K562 (cell line): ENCODE measurements around the gene PSMD8. TPM values are rescaled to one million over a fixed set of nuclear protein-coding genes. Genes with fewer than 3 reads are reported as not detected.

Experiments
- ATAC-seq: fragments of 200-7000 bp; cut with Tn5 transposase; 3 replicates; pipeline ENCODE4 v1.9.1; 2020; ENCODE audit warnings: moderate library complexity
- BruUV-seq: library from RNA; stranded (reverse); fragments of 400-500 nt; replicated peaks from 2 replicates; lab custom pipeline; 2021; lab: Mats Ljungman, UMichigan
- CTCF ChIA-PET: fragments of 300-600 bp; formaldehyde crosslinking; extraction: SDS; loops from one replicate; lab custom pipeline; 2021; ENCODE audit warnings: low intra/inter-chr PET ratio; lab: Yijun Ruan, JAX
- POLR2A ChIA-PET: fragments of 300-600, 350-650 bp; sonication (Branson Sonifier 250); formaldehyde crosslinking; extraction: SDS; loops from one replicate; lab custom pipeline; 2021; ENCODE audit warnings: antibody characterized with exemption, inconsistent platforms; lab: Yijun Ruan, JAX
- DNase-seq, 4 experiments: peaks; one replicate each; pipeline versions ENCODE4 v3.0.0 to v3.0.0-alpha.2; 2011 to 2018; ENCODE audit warnings: low spot score in 3 of 4, mixed read lengths in 3 of 4; ENCODE audit errors: extremely low read depth in 1 of 4
- FAIRE-seq: peaks from 2 replicates; lab custom pipeline; 2011; peaks lifted over from hg19 to GRCh38; lab: Jason Lieb, UNC
- H2AFZ ChIP-seq: 2 replicates; pipeline ENCODE4 v1.6.0; 2011; ENCODE audit warnings: low read depth, low read length, control low read depth, inconsistent platforms
- H3K27ac ChIP-seq: fragments of 200-600 bp; 3 replicates; pipeline ENCODE4 v1.8.0; 2011; ENCODE audit warnings: low read depth, mild to moderate bottlenecking, control low read depth, inconsistent platforms, low read length, moderate library complexity, mixed read lengths; ENCODE audit errors: extremely low read depth
- H3K27me3 ChIP-seq, 2 experiments: fragments of 300-600 bp in 1 of 2; 2 replicates in 1 of 2; 3 replicates in 1 of 2; pipeline versions ENCODE4 v1.6.0 to v1.8.0; 2011; ENCODE audit warnings: inconsistent platforms in 2 of 2, low read length in 2 of 2, mild to moderate bottlenecking in 1 of 2, mixed read lengths in 1 of 2, moderate library complexity in 1 of 2; ENCODE audit not compliant: control insufficient read depth in 2 of 2, insufficient read depth in 2 of 2
- H3K36me3 ChIP-seq: fragments of 300-600 bp; 3 replicates; pipeline ENCODE4 v1.8.0; 2011; ENCODE audit warnings: mild to moderate bottlenecking, low read length, inconsistent platforms; ENCODE audit not compliant: control insufficient read depth, insufficient read depth
- H3K4me1 ChIP-seq, 2 experiments: fragments of 200-600 bp in 1 of 2; replicated peaks in 1 of 2; 2 replicates in 1 of 2; 3 replicates in 1 of 2; pipeline versions ENCODE4 v1.5.1 to v1.8.0; 2011; ENCODE audit warnings: inconsistent platforms in 2 of 2, low read length in 2 of 2, mild to moderate bottlenecking in 1 of 2, mixed read lengths in 1 of 2, moderate library complexity in 1 of 2; ENCODE audit not compliant: control insufficient read depth in 2 of 2, insufficient read depth in 2 of 2
- H3K4me2 ChIP-seq: 2 replicates; pipeline ENCODE4 v1.6.1; 2011; ENCODE audit warnings: low read length, control low read depth, inconsistent platforms, mixed read lengths; ENCODE audit not compliant: insufficient read depth
- H3K4me3 ChIP-seq: fragments of 200-600 bp; sonication (generic), shearing (Covaris generic); 2 replicates; pipeline ENCODE4 v1.5.1; 2016; ENCODE audit warnings: control low read depth, inconsistent platforms
- H3K79me2 ChIP-seq: fragments of 200-600 bp; 3 replicates; pipeline ENCODE4 v1.8.0; 2011; ENCODE audit warnings: low read length, inconsistent platforms; ENCODE audit not compliant: control insufficient read depth, insufficient read depth
- H3K9ac ChIP-seq, 2 experiments: 2 replicates each; pipeline versions ENCODE4 v1.6.0 to v1.6.1; 2011; ENCODE audit warnings: low read depth in 2 of 2, low read length in 2 of 2, control low read depth in 1 of 2, inconsistent platforms in 1 of 2, mild to moderate bottlenecking in 1 of 2, mixed read lengths in 1 of 2; ENCODE audit not compliant: insufficient read depth in 1 of 2
- H3K9me1 ChIP-seq: one replicate; pipeline ENCODE4 v1.6.0; 2011; ENCODE audit warnings: inconsistent platforms, mild to moderate bottlenecking, low read length, moderate library complexity; ENCODE audit not compliant: control insufficient read depth, insufficient read depth
- H3K9me3 ChIP-seq: replicated peaks from 2 replicates; pipeline ENCODE4 v1.5.1; 2011; ENCODE audit warnings: low read depth, low read length, inconsistent platforms; ENCODE audit not compliant: control insufficient read depth, insufficient read depth
- H4K20me1 ChIP-seq: replicated peaks from 2 replicates; pipeline ENCODE4 v1.6.1; 2011; ENCODE audit warnings: low read length, inconsistent platforms, mixed read lengths; ENCODE audit not compliant: control insufficient read depth, insufficient read depth
- AFF1 ChIP-seq, 2 experiments: fragments of 450-650 bp; IDR thresholded peaks; 2 replicates each; pipeline ENCODE4 v1.6.1; 2018; ENCODE audit warnings: mild to moderate bottlenecking in 2 of 2, low read depth in 1 of 2; ENCODE audit not compliant: partially characterized antibody in 2 of 2
- BRCA1 ChIP-seq, 2 experiments: fragments of 450-650 bp in 1 of 2; sonication (generic) in 1 of 2; formaldehyde crosslinking in 1 of 2; IDR thresholded peaks; 2 replicates each; pipeline versions ENCODE4 v1.5.0 to v1.6.1; 2017 to 2020; ENCODE audit warnings: mild to moderate bottlenecking in 1 of 2, missing genetic modification reagents in 1 of 2
- CHD1 ChIP-seq: fragments of 200-600 bp; sonication (generic); IDR thresholded peaks from one replicate; pipeline ENCODE4 v1.6.1; 2012; ENCODE audit warnings: mild to moderate bottlenecking, moderate library complexity, low read length, inconsistent platforms
- CHD2 ChIP-seq: IDR thresholded peaks from 2 replicates; pipeline ENCODE4 v1.6.1; 2011; ENCODE audit warnings: low read depth, low read length
- DDX20 ChIP-seq: fragments of 450-650 bp; IDR thresholded peaks from 2 replicates; pipeline ENCODE4 v1.6.1; 2016; ENCODE audit warnings: missing genetic modification characterization, low read depth, mild to moderate bottlenecking, missing compliant biosample characterization, moderate library complexity
- ETV1 ChIP-seq: fragments of 450-650 bp; conservative IDR thresholded peaks from 2 replicates; pipeline ENCODE4 v1.6.1; 2016; ENCODE audit warnings: missing genetic modification characterization, control low read depth, low read depth, missing compliant biosample characterization
- FOSL1 ChIP-seq: fragments of 200-800 bp; sonication (Bioruptor generic); conservative IDR thresholded peaks from 2 replicates; pipeline ENCODE4 v1.6.1; 2016; ENCODE audit warnings: missing genetic modification characterization, missing compliant biosample characterization
- FOXM1 ChIP-seq, 2 experiments: fragments of 450-650 bp in 1 of 2; sonication (generic) in 1 of 2; formaldehyde crosslinking in 1 of 2; IDR thresholded peaks; 2 replicates each; pipeline versions ENCODE4 v1.6.1 to v1.9.0; 2017 to 2022; ENCODE audit warnings: low read depth in 2 of 2, mild to moderate bottlenecking in 2 of 2, missing genetic modification reagents in 1 of 2, moderate library complexity in 1 of 2
- GTF2F1 ChIP-seq: IDR thresholded peaks from 2 replicates; pipeline ENCODE4 v1.6.1; 2011; ENCODE audit warnings: low read depth, low read length, improper control_type of control experiment
- NFE2L1 ChIP-seq: fragments of 450-650 bp; IDR thresholded peaks from 2 replicates; pipeline ENCODE4 v1.6.1; 2016; ENCODE audit warnings: missing genetic modification characterization, low read depth, mild to moderate bottlenecking, missing compliant biosample characterization, moderate library complexity, borderline replicate concordance
- ZNF146 ChIP-seq: IDR thresholded peaks from one replicate; pipeline ENCODE4 v1.6.1; 2018; ENCODE audit warnings: missing compliant biosample characterization; ENCODE audit not compliant: unreplicated experiment
- ZNF197 ChIP-seq: fragments of 200-800 bp; sonication (Bioruptor generic); IDR thresholded peaks from 2 replicates; pipeline ENCODE4 v1.6.1; 2016; ENCODE audit warnings: low read depth, missing genetic modification characterization, missing compliant biosample characterization
- ZNF282 ChIP-seq: sonication (generic); formaldehyde crosslinking; IDR thresholded peaks from 2 replicates; pipeline ENCODE4 v1.8.1; 2023; ENCODE audit warnings: missing genetic modification reagents
- ZNF316 ChIP-seq: fragments of 450-650 bp; IDR thresholded peaks from 2 replicates; pipeline ENCODE4 v1.6.1; 2016
- WGBS: fragments of 100-300 bp; shearing (Covaris generic); methylation state at CpG from one replicate; pipeline ENCODE4 v1.1.6; 2016; ENCODE audit warnings: low coverage, mixed read lengths; ENCODE audit not compliant: insufficient coverage; ENCODE audit errors: missing lambda C conversion rate; 5-methylcytosine and 5-hydroxymethylcytosine counted together
- in situ Hi-C: fragments of 300-500 bp; cut with MboI; formaldehyde crosslinking; loops from 4 replicates; pipeline ENCODE4 v1.15.0; 2018; ENCODE audit warnings: inconsistent platforms, mixed read lengths
- intact Hi-C: fragments of 100-400 bp; cut with micrococcal nuclease; formaldehyde crosslinking; loops from 2 replicates; pipeline ENCODE4 v1.14.2; 2022
- polyA plus RNA-seq, 8 experiments: library from polyadenylated mRNA; depleted of rRNA in 4 of 8; stranded (reverse) in 5 of 8; unstranded in 3 of 8; fragments of >200 nt; fragmentation: Nextera tagmentation in 2 of 8; fragmentation: Illumina TruSeq in 1 of 8; extraction: Ambion mirVana in 2 of 8; extraction: Trizol in 1 of 8; gene quantifications; 2 replicates each; pipeline versions ENCODE4 v1.2.1 to v1.2.3, GENCODE V29; 2011 to 2014; ENCODE audit warnings: inconsistent platforms in 1 of 8, missing spikeins in 1 of 8
- total RNA-seq, 7 experiments: library from RNA; depleted of rRNA in 6 of 7; stranded (reverse); fragments of >200 nt in 6 of 7; fragmentation: Illumina TruSeq in 2 of 7; extraction: Trizol in 2 of 7; gene quantifications; 2 replicates each; pipeline versions ENCODE4 v1.2.1 to v1.2.3, GENCODE V29; 2011 to 2021; ENCODE audit warnings: low replicate concordance in 1 of 7
- TF ChIP-seq, protein P1 (sequence below): fragments of 200-800 bp; sonication (Bioruptor generic); IDR thresholded peaks from 2 replicates; pipeline ENCODE4 v1.6.1; 2017; ENCODE audit warnings: missing genetic modification characterization, missing compliant biosample characterization
- TF ChIP-seq, protein P2 (sequence below): fragments of 450-650 bp; IDR thresholded peaks from 2 replicates; pipeline ENCODE4 v1.6.1; 2016; ENCODE audit warnings: low read depth, mild to moderate bottlenecking, moderate library complexity

PSMD8 gene
- total and polyA plus RNA-seq, 9 of the 15 experiments (the other 6 are each of a cell fraction or from before 2014, with no cell fraction given) = 130 to 583 (median 315) TPM

DNA sequence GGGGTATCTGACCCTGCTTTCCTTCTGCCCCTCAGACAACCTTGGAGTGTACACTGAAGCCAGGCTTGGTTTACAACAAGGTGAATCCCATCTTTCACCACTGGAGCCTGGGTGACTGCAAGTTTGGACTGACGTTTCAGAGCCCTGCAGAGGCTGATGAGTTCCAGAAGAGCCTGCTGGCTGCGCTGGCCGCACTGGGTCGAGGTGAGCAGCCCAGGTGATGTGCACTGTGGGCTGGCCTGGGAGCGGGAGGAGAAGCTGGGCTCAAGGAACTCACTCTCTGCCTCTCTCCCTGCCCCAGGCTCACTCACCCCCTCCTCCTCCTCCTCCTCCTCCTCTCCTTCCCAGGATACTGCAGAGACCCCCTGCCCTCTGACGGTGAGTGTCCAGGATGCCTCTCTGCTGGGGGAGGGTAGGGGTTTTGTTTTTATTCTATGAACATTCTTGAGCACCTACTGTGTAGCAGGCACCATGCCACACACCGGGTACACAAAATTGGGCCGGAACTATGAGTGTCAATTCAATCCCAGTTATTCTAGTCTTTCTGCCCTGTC lies 17.6 kb downstream of the PSMD8 start:
- H3K36me3 ChIP-seq = no peaks in the 10 kb centered on the region
- no peak for ATAC-seq
- no peaks in the 10 kb centered on the region for H3K79me2 ChIP-seq
- no peak overlapping the region for H2AFZ ChIP-seq
- H3K27ac ChIP-seq = no peak overlapping the region
- H3K4me2 ChIP-seq = no peak overlapping the region
- 0 out of 2 replicates have a peak, but pooled peaks cover 2% of the 10 kb centered on the region for H3K9me3 ChIP-seq
- POLR2A ChIA-PET = interaction anchor here (1.3 kb wide), 1 partner anchor 11 kb away, joined by 5 read pairs; the partner anchor contains the start of gene FAM98C
- CTCF ChIA-PET = no interaction called here
- no peak for DNase-seq
- H3K9ac ChIP-seq = peak overlapping the region in 1 of 2 experiments; percentile 48; a peak in 2 of 4 replicates
- peak; percentile 29 for FAIRE-seq
- 39% methylated on average over 8 of the region's 8 CpGs for WGBS
- no peaks in the 10 kb centered on the region for H3K9me1 ChIP-seq
- in situ Hi-C loops (no loop called here), intact Hi-C loops (no loop called here)
- BruUV-seq = no TSS peak
- no peaks in the 10 kb centered on the region for H4K20me1 ChIP-seq
- H3K4me1 ChIP-seq = peaks cover 16 to 54% of the 10 kb centered on the region in 2 experiments; a peak in 4 of 5 replicates
- H3K4me3 ChIP-seq = no peak overlapping the region
- no peaks in the 10 kb centered on the region for H3K27me3 ChIP-seq
- TF ChIP-seq ZNF146 (CRISPR knock-in tag) (no peak), ETV1 (tag) (no peak), CHD1 (no peak), CHD2 (no peak), BRCA1 (IDR thresholded peaks at IDR 0.05) (no peak), BRCA1 (CRISPR knock-in tag; IDR thresholded peaks at IDR 0.05) (no peak), FOXM1 (IDR thresholded peaks at IDR 0.05; ENCODE audit: low read depth) (no peak), FOXM1 (CRISPR knock-in tag; IDR thresholded peaks at IDR 0.05; ENCODE audit: low read depth) (no peak), ZNF197 (CRISPR knock-in tag) (no peak), NFE2L1 (no peak), DDX20 (no peak), AFF1 (IDR thresholded peaks at IDR 0.05; ENCODE audit: low read depth in 1 of 2, partially characterized antibody in 2 of 2) (no peak), FOSL1 (tag) (no peak), ZNF316 (no peak), ZNF282 (CRISPR knock-in tag) (no peak), GTF2F1 (no peak)
- TF ChIP-seq, protein P1, sequence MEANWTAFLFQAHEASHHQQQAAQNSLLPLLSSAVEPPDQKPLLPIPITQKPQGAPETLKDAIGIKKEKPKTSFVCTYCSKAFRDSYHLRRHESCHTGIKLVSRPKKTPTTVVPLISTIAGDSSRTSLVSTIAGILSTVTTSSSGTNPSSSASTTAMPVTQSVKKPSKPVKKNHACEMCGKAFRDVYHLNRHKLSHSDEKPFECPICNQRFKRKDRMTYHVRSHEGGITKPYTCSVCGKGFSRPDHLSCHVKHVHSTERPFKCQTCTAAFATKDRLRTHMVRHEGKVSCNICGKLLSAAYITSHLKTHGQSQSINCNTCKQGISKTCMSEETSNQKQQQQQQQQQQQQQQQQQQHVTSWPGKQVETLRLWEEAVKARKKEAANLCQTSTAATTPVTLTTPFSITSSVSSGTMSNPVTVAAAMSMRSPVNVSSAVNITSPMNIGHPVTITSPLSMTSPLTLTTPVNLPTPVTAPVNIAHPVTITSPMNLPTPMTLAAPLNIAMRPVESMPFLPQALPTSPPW = no peak
- TF ChIP-seq, protein P2, sequence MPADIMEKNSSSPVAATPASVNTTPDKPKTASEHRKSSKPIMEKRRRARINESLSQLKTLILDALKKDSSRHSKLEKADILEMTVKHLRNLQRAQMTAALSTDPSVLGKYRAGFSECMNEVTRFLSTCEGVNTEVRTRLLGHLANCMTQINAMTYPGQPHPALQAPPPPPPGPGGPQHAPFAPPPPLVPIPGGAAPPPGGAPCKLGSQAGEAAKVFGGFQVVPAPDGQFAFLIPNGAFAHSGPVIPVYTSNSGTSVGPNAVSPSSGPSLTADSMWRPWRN = no peak
